Bronchial epithelial cell (primary cell): ENCODE results near the gene FAM131C. TPM values are rescaled to one million over a fixed set of nuclear protein-coding genes. Genes with fewer than 3 reads are reported as not detected.

Source experiments
- DNase-seq: peaks from one replicate; pipeline ENCODE4 v3.0.0-alpha.2; 2010; ENCODE audit warnings: low read depth
- FAIRE-seq: peaks from 2 replicates; lab custom pipeline; 2011; peaks lifted over from hg19 to GRCh38; lab: Jason Lieb, UNC
- H3K27me3 ChIP-seq: 2 replicates; pipeline ENCODE4 v1.5.1; 2011; ENCODE audit warnings: low read length; ENCODE audit not compliant: control insufficient read depth, insufficient read depth
- H3K36me3 ChIP-seq: 2 replicates; pipeline ENCODE4 v1.5.1; 2011; ENCODE audit warnings: low read length; ENCODE audit not compliant: control insufficient read depth, insufficient read depth
- H3K4me3 ChIP-seq: 2 replicates; pipeline ENCODE4 v1.5.1; 2011; ENCODE audit warnings: mild to moderate bottlenecking, low read depth, low read length, control low read depth
- total RNA-seq: library from RNA; depleted of rRNA; stranded (reverse); fragments of >200 nt; gene quantifications from 2 replicates; pipeline ENCODE4 v1.2.1, GENCODE V29; 2014
- TF ChIP-seq, protein P1 (sequence below): IDR thresholded peaks from 2 replicates; pipeline ENCODE4 v1.5.1; 2011; ENCODE audit warnings: mild to moderate bottlenecking, moderate library complexity, low read length, control low read depth, inconsistent platforms; ENCODE audit not compliant: insufficient read depth, severe bottlenecking

Gene FAM131C
- total RNA-seq, 1 donor from 2014 or later, result 0.53 TPM

DNA sequence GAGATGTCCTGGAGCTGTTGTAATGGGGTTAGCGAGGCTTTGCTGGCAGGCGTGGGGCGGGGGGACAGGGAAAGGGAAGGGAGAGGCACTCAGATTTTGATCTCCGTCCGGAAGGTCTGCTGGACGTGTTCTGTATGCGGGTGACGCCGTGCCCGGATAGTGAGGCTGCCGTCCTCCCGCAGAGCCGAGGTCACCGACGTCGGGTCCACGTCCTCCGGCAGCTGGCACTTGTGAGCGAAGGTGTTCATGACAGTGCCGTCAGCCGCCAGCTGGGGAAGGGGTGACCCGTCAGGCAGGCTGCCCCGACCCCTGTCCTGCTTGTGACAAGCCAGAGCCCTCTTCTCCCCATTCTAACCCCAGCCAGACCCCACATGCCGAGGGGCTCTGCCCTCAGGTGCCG lies 58.0 kb downstream of the FAM131C start:
- no peak overlapping the region for H3K4me3 ChIP-seq
- H3K27me3 ChIP-seq, result peaks cover 2% of the 10 kb centered on the region
- TF ChIP-seq, protein P1, sequence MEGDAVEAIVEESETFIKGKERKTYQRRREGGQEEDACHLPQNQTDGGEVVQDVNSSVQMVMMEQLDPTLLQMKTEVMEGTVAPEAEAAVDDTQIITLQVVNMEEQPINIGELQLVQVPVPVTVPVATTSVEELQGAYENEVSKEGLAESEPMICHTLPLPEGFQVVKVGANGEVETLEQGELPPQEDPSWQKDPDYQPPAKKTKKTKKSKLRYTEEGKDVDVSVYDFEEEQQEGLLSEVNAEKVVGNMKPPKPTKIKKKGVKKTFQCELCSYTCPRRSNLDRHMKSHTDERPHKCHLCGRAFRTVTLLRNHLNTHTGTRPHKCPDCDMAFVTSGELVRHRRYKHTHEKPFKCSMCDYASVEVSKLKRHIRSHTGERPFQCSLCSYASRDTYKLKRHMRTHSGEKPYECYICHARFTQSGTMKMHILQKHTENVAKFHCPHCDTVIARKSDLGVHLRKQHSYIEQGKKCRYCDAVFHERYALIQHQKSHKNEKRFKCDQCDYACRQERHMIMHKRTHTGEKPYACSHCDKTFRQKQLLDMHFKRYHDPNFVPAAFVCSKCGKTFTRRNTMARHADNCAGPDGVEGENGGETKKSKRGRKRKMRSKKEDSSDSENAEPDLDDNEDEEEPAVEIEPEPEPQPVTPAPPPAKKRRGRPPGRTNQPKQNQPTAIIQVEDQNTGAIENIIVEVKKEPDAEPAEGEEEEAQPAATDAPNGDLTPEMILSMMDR, result no peak
- no peaks in the 10 kb centered on the region for H3K36me3 ChIP-seq
- DNase-seq, result no peak
- no peak for FAIRE-seq

DNA sequence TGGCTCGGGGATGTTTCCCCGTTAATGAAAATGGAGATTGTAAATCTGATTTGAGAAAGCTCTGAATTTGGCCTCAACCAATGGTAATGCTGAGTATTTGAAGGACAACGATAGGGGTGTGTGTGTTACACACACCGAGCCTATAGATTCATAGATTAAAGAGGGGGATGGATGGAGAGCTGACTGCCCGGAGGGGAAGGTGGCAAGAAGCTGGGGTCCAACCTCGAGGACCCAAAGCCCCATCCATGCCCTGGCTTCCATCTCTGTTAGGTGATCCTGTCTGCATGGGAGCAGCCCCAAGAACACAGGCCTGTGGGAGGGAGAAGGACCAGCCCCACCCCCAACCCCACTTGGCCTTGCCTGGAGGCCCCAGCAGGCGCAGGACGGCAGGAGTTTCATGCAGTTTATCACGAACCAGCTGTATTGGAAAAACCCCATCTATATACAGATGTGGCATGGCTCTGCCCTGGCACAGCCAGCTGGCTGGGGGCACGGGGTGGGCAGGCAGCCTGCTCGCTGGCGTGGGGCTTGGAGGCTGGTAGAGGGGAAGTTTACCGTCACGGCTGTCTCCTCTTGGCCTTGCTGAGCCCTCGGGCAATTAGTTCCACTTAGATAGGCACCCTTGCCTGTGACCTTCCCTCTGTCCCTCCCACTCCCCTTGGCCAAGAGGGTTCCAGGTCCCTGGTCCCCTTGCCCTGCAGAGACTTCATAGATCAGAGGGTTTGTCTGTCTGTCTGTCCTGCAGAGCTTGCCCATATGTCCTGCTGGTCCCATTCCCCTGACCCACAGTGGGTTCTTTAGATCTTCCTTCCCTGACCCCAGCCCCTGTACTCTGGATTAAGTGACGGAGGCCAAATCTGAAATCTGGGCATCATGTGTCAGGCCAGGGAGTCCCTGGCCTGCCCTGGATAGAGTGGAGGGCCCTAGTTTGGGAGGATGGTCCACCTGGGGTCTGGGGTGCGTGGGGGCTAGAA lies 58.7 kb downstream of the FAM131C start:
- FAIRE-seq, result no peak
- DNase-seq, result no peak
- TF ChIP-seq, protein P1, result no peak

GRCh38 chr1:16013908-16014258 lies 59.6 kb downstream of the FAM131C start:
- no peak overlapping the region for H3K4me3 ChIP-seq
- DNase-seq (no peak), FAIRE-seq (no peak)
- H3K36me3 ChIP-seq, result no peaks in the 10 kb centered on the region
- TF ChIP-seq, protein P1, result no peak
- no peaks in the 10 kb centered on the region for H3K27me3 ChIP-seq

More for the DNA sequence above, 58.7 kb downstream of the FAM131C start:
- no peaks in the 10 kb centered on the region for H3K36me3 ChIP-seq
- peaks cover 2% of the 10 kb centered on the region for H3K27me3 ChIP-seq
- H3K4me3 ChIP-seq, result no peak overlapping the region

GRCh38 chr1:16013220-16013907 lies 60.1 kb downstream of the FAM131C start:
- FAIRE-seq (no peak), DNase-seq (peak; percentile 44)
- Histone ChIP-seq H3K36me3 (no peaks in the 10 kb centered on the region), H3K4me3 (peak overlapping the region; percentile 36), H3K27me3 (no peaks in the 10 kb centered on the region)
- TF ChIP-seq, protein P1, result no peak

GRCh38 chr1:16012590-16013219 lies 60.7 kb downstream of the FAM131C start:
- FAIRE-seq (no peak), DNase-seq (peak; percentile 28)
- Histone ChIP-seq H3K4me3 (peak overlapping the region; percentile 36), H3K27me3 (no peaks in the 10 kb centered on the region), H3K36me3 (no peaks in the 10 kb centered on the region)
- TF ChIP-seq, protein P1, result no peak
